ENCODE results near the gene LEP.

DNA sequence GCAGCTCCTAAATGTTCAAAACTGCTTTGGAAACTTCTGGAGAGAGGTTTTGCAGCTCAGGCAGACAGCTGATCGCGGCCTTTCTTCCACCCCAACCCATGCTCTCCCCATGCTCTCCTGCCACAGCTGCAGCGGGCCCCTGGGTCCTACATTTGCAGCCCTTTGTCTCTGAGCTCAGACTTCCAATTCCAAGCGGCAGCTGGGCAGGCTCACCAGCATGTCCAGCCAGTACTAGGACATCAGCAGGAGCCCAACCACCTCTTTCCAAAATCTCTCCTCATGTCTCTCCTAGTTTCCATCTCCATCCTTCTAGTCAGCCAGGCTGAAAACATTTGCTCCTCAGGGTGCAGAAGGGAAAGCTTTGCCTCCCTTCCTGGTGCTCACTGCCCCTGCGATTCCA lies 6.0 kb downstream of the LEP start:
- TF ChIP-seq FOXA1 (IDR thresholded peaks at IDR 0.05) = no peak
- TF ChIP-seq NFRKB (IDR thresholded peaks at IDR 0.05) = no peak
- no peak for TF ChIP-seq ELF4 (IDR thresholded peaks at IDR 0.05)
- TF ChIP-seq SP1 (IDR thresholded peaks at IDR 0.05) = no peak
- no peak for TF ChIP-seq LEF1 (IDR thresholded peaks at IDR 0.05; ENCODE audit: borderline replicate concordance)
- no peak for TF ChIP-seq FOXM1 (IDR thresholded peaks at IDR 0.05; ENCODE audit: borderline replicate concordance)
- no peak for TF ChIP-seq FOXK2 (IDR thresholded peaks at IDR 0.05)
- no peak for TF ChIP-seq BHLHE40 (IDR thresholded peaks at IDR 0.05; ENCODE audit: borderline replicate concordance)
